Measurements from ENCODE around the gene ALKBH3. TPM values are rescaled to one million over a fixed set of nuclear protein-coding genes. Genes with fewer than 3 reads are reported as not detected.

The ALKBH3 gene
- total and polyA plus RNA-seq, 2 experiments from 2014 or later, result 10.7 to 10.8 TPM

GRCh38 chr11:43853781-43854180 is 26.9 kb upstream of the ALKBH3 start:
- Histone ChIP-seq H3K4me3 (no peak overlapping the region), H4K20me1 (replicated peaks; ENCODE audit: insufficient read depth) (no peaks in the 10 kb centered on the region), H3F3A (replicated peaks; ENCODE audit: low read depth) (no peaks in the 10 kb centered on the region), H3K4me2 (no peak overlapping the region), H3K27me3 (ENCODE audit: insufficient read depth) (no peaks in the 10 kb centered on the region), H3K36me3 (ENCODE audit: insufficient read depth) (peaks cover 16% of the 10 kb centered on the region; the same call in 1 of the 2 replicates), H3K4me1 (ENCODE audit: insufficient read depth) (no peaks in the 10 kb centered on the region), H2AFZ (no peak overlapping the region), H3K27ac (ENCODE audit: low read depth) (no peak overlapping the region), H3K9me2 (ENCODE audit: insufficient read depth) (no peaks in the 10 kb centered on the region), H3K79me2 (replicated peaks; ENCODE audit: insufficient read depth) (no peaks in the 10 kb centered on the region)
- Mint-ChIP-seq H3K27me3 (ENCODE audit: insufficient read depth, low read depth, poor library complexity) (no peaks in the 10 kb centered on the region), H3K36me3 (ENCODE audit: low read depth) (peaks cover 7% of the 10 kb centered on the region; the same call in 2 of the 3 replicates), H3K9me3 (no peaks in the 10 kb centered on the region; the same call in 2 of the 3 replicates), H3K4me1 (no peaks in the 10 kb centered on the region), H3K4me3 (no peak overlapping the region), H3K27ac (no peak overlapping the region)
- TF ChIP-seq REST (IDR thresholded peaks at IDR 0.05; ENCODE audit: unreplicated experiment), result no peak
- TF ChIP-seq EZH2 (IDR thresholded peaks at IDR 0.05; ENCODE audit: low read depth, unreplicated experiment), result no peak
- no peak for ATAC-seq
- no peak for DNase-seq (ENCODE audit: low spot score)

GRCh38 chr11:43856993-43857392 is 23.6 kb upstream of the ALKBH3 start:
- Histone ChIP-seq H3K4me1 (ENCODE audit: insufficient read depth) (no peaks in the 10 kb centered on the region), H3K27me3 (ENCODE audit: insufficient read depth) (no peaks in the 10 kb centered on the region), H3K9me2 (ENCODE audit: insufficient read depth) (no peaks in the 10 kb centered on the region), H3K4me2 (no peak overlapping the region), H4K20me1 (replicated peaks; ENCODE audit: insufficient read depth) (no peaks in the 10 kb centered on the region), H3F3A (replicated peaks; ENCODE audit: low read depth) (no peaks in the 10 kb centered on the region), H3K27ac (ENCODE audit: low read depth) (no peak overlapping the region), H3K79me2 (replicated peaks; ENCODE audit: insufficient read depth) (no peaks in the 10 kb centered on the region), H2AFZ (no peak overlapping the region), H3K4me3 (no peak overlapping the region), H3K36me3 (ENCODE audit: insufficient read depth) (peaks cover 16% of the 10 kb centered on the region; the same call in 1 of the 2 replicates)
- H3K27me3 Mint-ChIP-seq (ENCODE audit: insufficient read depth, low read depth, poor library complexity), result peaks cover 6% of the 10 kb centered on the region
- DNase-seq (ENCODE audit: low spot score), result no peak
- no peak overlapping the region for H3K4me3 Mint-ChIP-seq
- peaks cover 7% of the 10 kb centered on the region; the same call in 2 of the 3 replicates for H3K36me3 Mint-ChIP-seq (ENCODE audit: low read depth)
- no peak for TF ChIP-seq REST (IDR thresholded peaks at IDR 0.05; ENCODE audit: unreplicated experiment)
- TF ChIP-seq NANOG (IDR thresholded peaks at IDR 0.05; ENCODE audit: borderline replicate concordance), result no peak
- no peak for TF ChIP-seq CTCF (conservative IDR thresholded peaks at IDR 0.05; ENCODE audit: low read depth in 2 of 2)
- no peak for TF ChIP-seq EZH2 (IDR thresholded peaks at IDR 0.05; ENCODE audit: low read depth, unreplicated experiment)
- no peak for TF ChIP-seq ZNF114 (CRISPR knock-in tag; IDR thresholded peaks at IDR 0.05)
- no peak overlapping the region for H3K27ac Mint-ChIP-seq
- H3K9me3 Mint-ChIP-seq, result no peaks in the 10 kb centered on the region; the same call in 2 of the 3 replicates
- ATAC-seq, result no peak
- H3K4me1 Mint-ChIP-seq, result no peaks in the 10 kb centered on the region
